IMR-90 (cell line): Measurements from ENCODE around the gene CXCL9. TPM values are rescaled to one million over a fixed set of nuclear protein-coding genes. Genes with fewer than 3 reads are reported as not detected.

ENCODE experiments used
- ATAC-seq: fragments of 200-7000 bp; cut with Tn5 transposase; 2 replicates; pipeline ENCODE4 v1.9.1; 2020; ENCODE audit warnings: low read depth, mild to moderate bottlenecking, moderate library complexity
- BruUV-seq: library from RNA; stranded (reverse); fragments of 400-500 nt; replicated peaks from 2 replicates; lab custom pipeline; 2021; lab: Mats Ljungman, UMichigan
- CTCF ChIA-PET: fragments of 300-600 bp; formaldehyde crosslinking; extraction: SDS; loops from one replicate; lab custom pipeline; 2021; ENCODE audit warnings: antibody characterized with exemption; lab: Yijun Ruan, JAX
- POLR2A ChIA-PET: fragments of 300-600 bp; sonication (Branson Sonifier 250); formaldehyde crosslinking; loops from one replicate; lab custom pipeline; 2022; ENCODE audit warnings: antibody characterized with exemption; ENCODE audit not compliant: unreplicated experiment; lab: Charles Lee
- DNase-seq: peaks from one replicate; pipeline ENCODE4 v3.0.0; 2013
- H2AFZ ChIP-seq: replicated peaks from 2 replicates; pipeline ENCODE3; 2013; ENCODE audit warnings: low read length, mild to moderate bottlenecking; ENCODE audit not compliant: poor library complexity
- H2AK5ac ChIP-seq: 2 replicates; pipeline ENCODE4 v1.6.1; 2013; ENCODE audit warnings: low read depth, low read length, inconsistent platforms
- H2AK9ac ChIP-seq: replicated peaks from 2 replicates; pipeline ENCODE3; 2013; ENCODE audit warnings: mild to moderate bottlenecking, low read depth, low read length, moderate library complexity; ENCODE audit not compliant: poor library complexity
- H2BK120ac ChIP-seq: 2 replicates; pipeline ENCODE4 v1.6.1; 2013; ENCODE audit warnings: low read depth, low read length, inconsistent platforms
- H2BK15ac ChIP-seq: 3 replicates; pipeline ENCODE4 v1.6.1; 2013; ENCODE audit warnings: low read depth, low read length, inconsistent platforms
- H2BK20ac ChIP-seq: 2 replicates; pipeline ENCODE4 v1.6.1; 2013; ENCODE audit warnings: low read depth, mild to moderate bottlenecking, inconsistent platforms, low read length, moderate library complexity
- H2BK5ac ChIP-seq: 2 replicates; pipeline ENCODE4 v1.6.1; 2013; ENCODE audit warnings: mild to moderate bottlenecking, low read depth, low read length, inconsistent platforms; ENCODE audit not compliant: poor library complexity, severe bottlenecking
- H3K14ac ChIP-seq: replicated peaks from 2 replicates; pipeline ENCODE4 v1.6.1; 2013; ENCODE audit warnings: low read depth, low read length, inconsistent platforms
- H3K18ac ChIP-seq: 2 replicates; pipeline ENCODE4 v1.6.1; 2013; ENCODE audit warnings: low read depth, low read length, control low read depth
- H3K23ac ChIP-seq: 2 replicates; pipeline ENCODE4 v1.6.1; 2013; ENCODE audit warnings: low read depth, low read length, inconsistent platforms
- H3K27ac ChIP-seq: 2 replicates; pipeline ENCODE4 v1.5.1; 2013; ENCODE audit warnings: mild to moderate bottlenecking, control low read depth, low read length; ENCODE audit not compliant: insufficient read depth
- H3K27me3 ChIP-seq: 2 replicates; pipeline ENCODE4 v1.6.1; 2013; ENCODE audit warnings: low read length; ENCODE audit not compliant: control insufficient read depth, insufficient read depth
- H3K36me3 ChIP-seq: 2 replicates; pipeline ENCODE4 v1.6.1; 2013; ENCODE audit warnings: low read length, mixed read lengths; ENCODE audit not compliant: control insufficient read depth, insufficient read depth
- H3K4ac ChIP-seq: 2 replicates; pipeline ENCODE4 v1.6.1; 2013; ENCODE audit warnings: low read depth, low read length, inconsistent platforms
- H3K4me1 ChIP-seq: 2 replicates; pipeline ENCODE4 v1.6.1; 2013; ENCODE audit warnings: low read length, mixed read lengths; ENCODE audit not compliant: control insufficient read depth, insufficient read depth
- H3K4me2 ChIP-seq: 2 replicates; pipeline ENCODE4 v1.6.1; 2013; ENCODE audit warnings: low read depth, mild to moderate bottlenecking, control low read depth, low read length, moderate library complexity
- H3K4me3 ChIP-seq: 2 replicates; pipeline ENCODE4 v1.5.1; 2013; ENCODE audit warnings: low read depth, mild to moderate bottlenecking, control low read depth, low read length, moderate library complexity; ENCODE audit not compliant: insufficient read depth
- H3K56ac ChIP-seq: 2 replicates; pipeline ENCODE4 v1.6.1; 2013; ENCODE audit warnings: low read length, inconsistent platforms; ENCODE audit not compliant: insufficient read depth; ENCODE audit errors: extremely low read depth
- H3K79me1 ChIP-seq, 2 experiments: 2 replicates each; pipeline ENCODE4 v1.6.1; 2013; ENCODE audit warnings: low read length in 2 of 2, inconsistent platforms in 1 of 2, low read depth in 1 of 2
- H3K9ac ChIP-seq: 2 replicates; pipeline ENCODE4 v1.6.1; 2013; ENCODE audit warnings: low read depth, low read length, control low read depth
- H3K9me1 ChIP-seq: 2 replicates; pipeline ENCODE4 v1.6.1; 2013; ENCODE audit warnings: low read length, inconsistent platforms; ENCODE audit not compliant: insufficient read depth
- H3K9me3 ChIP-seq: 2 replicates; pipeline ENCODE4 v1.6.1; 2013; ENCODE audit warnings: low read length; ENCODE audit not compliant: control insufficient read depth, insufficient read depth
- H4K20me1 ChIP-seq: 2 replicates; pipeline ENCODE4 v1.6.1; 2013; ENCODE audit warnings: low read length, inconsistent platforms; ENCODE audit not compliant: insufficient read depth
- H4K5ac ChIP-seq: 2 replicates; pipeline ENCODE4 v1.6.1; 2013; ENCODE audit warnings: mild to moderate bottlenecking, low read depth, low read length, control low read depth
- H4K8ac ChIP-seq, 2 experiments: 2 replicates each; pipeline ENCODE4 v1.6.1; 2013; ENCODE audit warnings: low read depth in 2 of 2, low read length in 2 of 2, control low read depth in 1 of 2, inconsistent platforms in 1 of 2
- H4K91ac ChIP-seq: 2 replicates; pipeline ENCODE4 v1.6.1; 2013; ENCODE audit warnings: low read depth, low read length, inconsistent platforms; ENCODE audit not compliant: insufficient read depth
- CTCF ChIP-seq: conservative IDR thresholded peaks from 2 replicates; pipeline ENCODE4 v1.5.1; 2012; ENCODE audit warnings: mild to moderate bottlenecking, low read depth, low read length, improper control_type of control experiment
- NFE2L2 ChIP-seq: fragments of 150-350 bp; IDR thresholded peaks from 2 replicates; pipeline ENCODE4 v1.6.1; 2016; ENCODE audit warnings: low read depth, mild to moderate bottlenecking, low read length
- RFX5 ChIP-seq: IDR thresholded peaks from 2 replicates; pipeline ENCODE4 v1.8.0; 2012; ENCODE audit warnings: low read depth, mild to moderate bottlenecking, low read length, moderate library complexity
- SMC3 ChIP-seq: fragments of 150-350 bp; IDR thresholded peaks from 2 replicates; pipeline ENCODE4 v1.6.1; 2016; ENCODE audit warnings: low read depth, mild to moderate bottlenecking, antibody characterized with exemption, low read length, moderate library complexity
- WGBS, 2 experiments: methylation state at CpG; one replicate each; pipeline versions ENCODE4 v1.1.5 to v1.1.7; 2013; ENCODE audit warnings: missing lambda C conversion rate in 2 of 2; ENCODE audit not compliant: insufficient read length in 1 of 2; ENCODE audit errors: extremely low coverage in 2 of 2; 5-methylcytosine and 5-hydroxymethylcytosine counted together
- dilution Hi-C: fragments of 300-500 bp; cut with HindIII; formaldehyde crosslinking; loops from one replicate; pipeline ENCODE4 v1.14.3; 2018; ENCODE audit warnings: low sequenced_read_pairs; ENCODE audit not compliant: unreplicated experiment
- in situ Hi-C: fragments of 300-500 bp; cut with MboI; formaldehyde crosslinking; loops from 3 replicates; pipeline ENCODE4 v1.14.3; 2019; ENCODE audit warnings: low sequenced_read_pairs, inconsistent platforms, mixed read lengths
- intact Hi-C: fragments of 100-400 bp; cut with micrococcal nuclease; formaldehyde crosslinking; loops from 2 replicates; pipeline ENCODE4 v1.10.0; 2022
- polyA plus RNA-seq, 3 experiments: library from polyadenylated mRNA; depleted of rRNA; stranded (reverse); fragments of >200 nt; gene quantifications; 2 replicates each; pipeline ENCODE4 v1.2.3, GENCODE V29; 2012; ENCODE audit warnings: low replicate concordance in 1 of 3
- total RNA-seq: library from RNA; depleted of rRNA; stranded (reverse); fragments of >200 nt; gene quantifications from 2 replicates; pipeline ENCODE4 v1.2.3, GENCODE V29; 2012

CXCL9 gene
- total and polyA plus RNA-seq, 2 of the 4 experiments (the other 2 are of a cell fraction): not detected

- Histone ChIP-seq H3K23ac (no peak overlapping the region), H3K79me1 (peaks cover 9 to 28% of the 10 kb centered on the region in 2 experiments; a peak in 2 of 4 replicates), H3K9me1 (peaks cover 4% of the 10 kb centered on the region; the same call in 1 of the 2 replicates), H2BK5ac (no peak overlapping the region), H2BK120ac (no peak overlapping the region), H2AK5ac (no peak overlapping the region), H3K9me3 (no peaks in the 10 kb centered on the region), H3K4me3 (no peak overlapping the region), H3K27ac (no peak overlapping the region), H3K9ac (no peak overlapping the region), H3K14ac (no peak overlapping the region), H3K4me1 (peaks cover 3% of the 10 kb centered on the region; the same call in 1 of the 2 replicates), H4K20me1 (peaks cover 7% of the 10 kb centered on the region; the same call in 1 of the 2 replicates), H4K8ac (no peak overlapping the region), H3K18ac (no peak overlapping the region), H2BK20ac (no peak overlapping the region), H3K4ac (no peak overlapping the region), H2AFZ (no peak overlapping the region), H3K36me3 (no peaks in the 10 kb centered on the region), H4K91ac (no peak overlapping the region), H4K5ac (no peak overlapping the region), H3K27me3 (no peaks in the 10 kb centered on the region), H2AK9ac (no peak overlapping the region), H2BK15ac (no peak overlapping the region), H3K4me2 (no peak overlapping the region), H3K56ac (no peak overlapping the region)
- TF ChIP-seq CTCF (no peak), NFE2L2 (no peak), RFX5 (no peak), SMC3 (no peak)
- DNase-seq: no peak
- dilution Hi-C loops (no loop called here), in situ Hi-C loops (no loop called here), intact Hi-C loops (no loop called here)
- CTCF ChIA-PET: interaction anchor here (0.7 kb wide), 1 partner anchor 70 kb away, joined by 4 read pairs; no protein-coding TSS in a partner anchor
- BruUV-seq: no TSS peak
- no CpG with 5 or more reads among the region's 1 CpG for WGBS, 2 experiments
- POLR2A ChIA-PET: no interaction called here
- ATAC-seq: no peak
Measured at GRCh38 chr4:75992462-75992861, 14.8 kb downstream of the CXCL9 start.
